GM18861 (cell line): ENCODE data around the gene SOD1.

Source experiments
- ATAC-seq: cut with Tn5 transposase; IDR thresholded peaks from one replicate; pipeline ENCODE4 v1.9.1; 2021; ENCODE audit not compliant: unreplicated experiment

Gene SOD1

GRCh38 chr21:31678478-31678877 is 19.0 kb downstream of the SOD1 start:
- no peak for ATAC-seq

GRCh38 chr21:31682620-31683019 is 23.1 kb downstream of the SOD1 start:
- no peak for ATAC-seq

- ATAC-seq = no peak
Measured at GRCh38 chr21:31683029-31683428, 23.5 kb downstream of the SOD1 start.

- ATAC-seq = no peak
Measured at GRCh38 chr21:31684918-31685317, 25.4 kb downstream of the SOD1 start.

- no peak for ATAC-seq
Measured at GRCh38 chr21:31686272-31686915, 26.9 kb downstream of the SOD1 start.

- ATAC-seq = no peak
Measured at GRCh38 chr21:31687108-31687507, 27.6 kb downstream of the SOD1 start.

GRCh38 chr21:31688603-31689368 is 29.3 kb downstream of the SOD1 start:
- no peak for ATAC-seq

GRCh38 chr21:31693222-31693621 is 33.7 kb downstream of the SOD1 start:
- no peak for ATAC-seq

- no peak for ATAC-seq
Measured at GRCh38 chr21:31696424-31696823, 36.9 kb downstream of the SOD1 start.

- ATAC-seq = no peak
Measured at GRCh38 chr21:31698461-31698860, 39.0 kb downstream of the SOD1 start.

- no peak for ATAC-seq
Measured at GRCh38 chr21:31700040-31700439, 40.5 kb downstream of the SOD1 start.

GRCh38 chr21:31706562-31706961 is 47.1 kb downstream of the SOD1 start:
- no peak for ATAC-seq

GRCh38 chr21:31707499-31707898 is 48.0 kb downstream of the SOD1 start:
- ATAC-seq = no peak

- no peak for ATAC-seq
Measured at GRCh38 chr21:31708541-31708940, 49.0 kb downstream of the SOD1 start.

- no peak for ATAC-seq
Measured at GRCh38 chr21:31710586-31710985, 51.1 kb downstream of the SOD1 start.

GRCh38 chr21:31711326-31711725 is 51.8 kb downstream of the SOD1 start:
- ATAC-seq = no peak

- ATAC-seq = no peak
Measured at GRCh38 chr21:31711745-31712285, 52.3 kb downstream of the SOD1 start.

- no peak for ATAC-seq
Measured at GRCh38 chr21:31713115-31713514, 53.6 kb downstream of the SOD1 start.

GRCh38 chr21:31713973-31714740 is 54.7 kb downstream of the SOD1 start:
- ATAC-seq = no peak

GRCh38 chr21:31714741-31715365 is 55.4 kb downstream of the SOD1 start:
- no peak for ATAC-seq

GRCh38 chr21:31716106-31716505 is 56.6 kb downstream of the SOD1 start:
- ATAC-seq = no peak
